HG02938 (cell line): ENCODE data around the gene PCBD2.
"Not testable (repeated sequence)": the region's sequence is repeated elsewhere in the genome, so short reads cannot be mapped to it uniquely, and the experiment has no call there.

ENCODE experiments used
- ATAC-seq: cut with Tn5 transposase; IDR thresholded peaks from one replicate; pipeline ENCODE4 v1.9.1; 2021; ENCODE audit warnings: mild to moderate bottlenecking, moderate library complexity; ENCODE audit not compliant: unreplicated experiment

PCBD2 gene

DNA sequence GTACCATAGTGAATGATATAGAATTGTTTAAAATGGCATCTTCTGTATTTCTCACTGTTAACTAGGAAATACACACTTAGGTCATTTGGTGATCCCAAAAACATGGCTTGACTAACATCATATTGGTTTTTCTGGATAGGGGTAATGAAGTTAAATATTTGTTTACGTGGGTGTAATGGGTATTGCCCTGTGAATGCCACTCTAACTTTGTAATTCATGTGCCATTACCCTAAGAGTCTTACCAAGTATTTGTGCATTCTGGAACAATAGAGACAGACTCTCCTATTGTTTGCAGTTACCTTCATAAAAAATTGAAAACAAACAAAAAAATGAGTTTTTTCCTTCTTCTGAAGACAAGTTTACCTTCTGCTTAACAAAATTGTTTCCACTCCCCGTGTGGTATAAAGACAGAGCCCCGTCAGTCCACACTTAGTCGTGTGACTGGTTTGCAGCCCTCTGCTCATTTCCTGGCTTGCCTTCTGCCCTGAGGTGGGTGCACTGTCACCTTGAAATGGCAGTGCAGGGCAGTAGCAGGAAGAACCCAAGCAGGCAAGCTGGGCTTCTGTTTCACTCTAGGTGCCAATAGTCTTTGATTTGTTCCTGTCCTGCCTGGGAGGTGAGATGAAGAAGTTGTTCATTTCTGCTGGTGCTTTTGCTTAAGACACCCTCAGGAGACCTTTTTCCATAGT is 53.1 kb downstream of the PCBD2 start:
- ATAC-seq = no peak

GRCh38 chr5:134958755-134959154 is 53.8 kb downstream of the PCBD2 start:
- no peak for ATAC-seq

GRCh38 chr5:134963098-134963497 is 58.2 kb downstream of the PCBD2 start:
- no peak for ATAC-seq

GRCh38 chr5:134964359-134965270 is 59.7 kb downstream of the PCBD2 start:
- ATAC-seq = no peak

DNA sequence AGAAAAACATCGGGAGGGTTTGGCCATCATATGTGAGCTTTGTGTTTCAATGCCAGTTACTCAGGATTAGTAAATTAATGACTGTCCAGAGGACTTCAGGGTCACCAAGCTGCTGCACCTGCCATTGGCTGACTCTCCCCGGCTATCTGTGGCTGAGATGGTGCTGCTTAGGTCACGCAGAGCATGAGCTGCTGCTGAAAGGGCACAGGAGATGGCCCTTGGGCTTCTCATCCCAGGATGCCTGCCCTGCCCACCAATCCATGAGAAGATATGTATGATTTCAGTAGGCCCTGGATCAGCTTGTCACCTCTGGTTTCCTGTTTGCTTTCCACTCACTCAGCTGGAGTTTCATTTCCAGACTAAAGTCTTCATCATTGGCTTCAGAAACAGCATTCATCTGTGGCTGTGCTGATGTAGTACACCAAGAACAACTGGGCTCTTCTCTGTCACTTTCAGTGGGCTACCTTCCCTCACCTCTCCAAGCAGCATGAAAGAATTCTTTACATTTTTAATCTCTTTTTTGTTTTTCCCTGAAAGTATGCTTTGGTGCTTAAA is 60.4 kb downstream of the PCBD2 start:
- ATAC-seq = no peak

DNA sequence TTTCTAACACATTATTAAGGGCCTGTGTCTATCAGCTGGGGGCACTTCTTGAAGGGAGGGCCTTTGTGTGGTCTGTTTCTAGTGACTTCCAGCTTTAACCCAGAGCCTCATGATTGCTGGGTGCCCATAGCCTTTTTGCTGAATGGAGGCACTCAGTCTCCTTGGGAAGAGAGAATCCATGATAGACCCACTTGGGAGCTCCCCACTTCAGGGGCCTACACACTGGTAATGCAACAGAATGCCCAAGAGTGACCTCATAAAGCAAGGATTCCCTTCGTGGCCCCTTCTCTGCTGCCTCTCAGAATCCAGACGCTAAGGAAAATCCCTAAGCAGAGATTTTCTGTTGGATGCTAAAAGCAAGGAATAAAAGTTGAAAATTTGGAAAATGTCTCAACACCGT is 62.7 kb downstream of the PCBD2 start, which contains the start of gene CATSPER3:
CATSPER3 (plus strand) TSS at position 301 of the 400 bp plus-strand sequence; CDS start at position 386, 85 bp downstream.
- no peak for ATAC-seq

- no peak for ATAC-seq
Observed at GRCh38 chr5:134968055-134968454, 63.1 kb downstream of the PCBD2 start.

DNA sequence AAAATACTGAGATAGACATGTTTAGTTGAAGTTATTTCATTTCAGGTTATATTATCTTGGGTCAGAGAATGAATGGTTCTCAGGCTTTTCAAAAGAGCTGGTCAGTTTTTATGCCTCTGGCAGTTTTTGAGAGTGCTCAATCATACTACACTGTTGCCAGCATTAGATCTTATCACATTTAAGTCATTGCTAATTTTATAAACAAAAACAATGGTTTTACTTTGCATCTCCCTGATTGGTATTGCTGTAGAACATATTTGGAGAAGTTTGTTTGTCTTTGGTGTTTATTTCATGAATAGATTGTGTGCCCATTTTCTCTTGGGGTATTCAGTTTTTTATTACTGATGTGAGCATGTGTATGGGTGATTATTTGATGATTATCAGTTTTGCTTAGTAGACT is 64.2 kb downstream of the PCBD2 start:
- ATAC-seq = no peak

GRCh38 chr5:134975078-134975715 is 70.3 kb downstream of the PCBD2 start:
- no peak for ATAC-seq

GRCh38 chr5:134975843-134976242 is 70.9 kb downstream of the PCBD2 start:
- no peak for ATAC-seq

DNA sequence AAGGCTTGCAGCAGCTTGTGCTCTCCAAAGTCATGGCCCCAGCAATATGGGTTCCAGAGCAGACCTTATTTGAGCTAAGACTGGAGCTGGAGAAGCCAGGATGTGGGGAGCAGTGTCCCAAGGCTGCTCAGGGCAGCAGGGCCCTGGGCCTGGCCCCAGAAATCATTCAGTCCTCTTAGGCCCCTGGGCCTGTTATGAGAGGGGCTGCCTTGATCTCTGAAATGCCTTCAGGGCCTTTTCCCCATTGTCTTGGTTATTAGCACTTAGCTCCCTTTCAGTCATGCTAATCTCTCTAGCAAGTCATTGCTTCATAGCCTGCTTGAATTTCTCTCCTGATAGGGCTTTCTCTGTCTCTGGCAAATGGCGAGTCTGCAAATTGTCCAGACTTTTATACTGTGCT is 71.9 kb downstream of the PCBD2 start:
- no peak for ATAC-seq

DNA sequence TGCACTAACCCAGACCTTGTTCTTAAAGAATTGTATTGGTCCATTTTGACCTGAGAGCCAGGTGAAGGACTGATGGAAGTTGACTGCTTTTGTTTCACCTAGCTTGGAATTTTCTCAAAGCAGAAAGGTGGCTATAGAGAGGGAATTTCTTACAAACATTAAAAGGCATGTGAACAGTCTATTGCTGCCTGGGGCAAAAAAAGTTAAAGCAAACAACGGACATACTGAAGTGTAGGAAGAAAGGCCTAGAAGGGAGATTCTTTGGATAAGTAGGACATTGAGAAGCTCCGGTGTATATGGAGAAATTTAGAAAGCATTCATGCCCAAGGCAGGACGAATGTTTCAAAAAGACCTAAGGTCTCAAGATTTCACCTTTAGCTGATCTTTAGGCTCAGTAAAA is 74.5 kb downstream of the PCBD2 start:
- no peak for ATAC-seq

DNA sequence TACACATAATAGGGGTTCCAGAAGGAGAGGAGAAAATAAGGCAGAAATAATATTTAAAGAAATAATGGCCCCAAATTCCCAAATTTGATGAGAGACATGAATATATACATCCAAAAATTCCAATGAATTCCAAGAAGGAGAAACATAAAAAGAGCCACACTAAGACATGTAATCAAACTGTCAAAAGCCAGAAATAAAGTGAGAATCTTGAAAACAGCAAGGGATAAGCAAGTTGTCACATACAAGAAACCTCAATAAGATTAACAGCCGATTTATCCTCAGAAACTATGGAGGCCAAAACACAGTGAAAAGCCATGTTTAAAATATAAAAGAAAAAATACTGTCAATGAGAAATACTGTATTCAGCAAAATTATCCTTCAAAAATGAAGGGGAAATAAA is 77.3 kb downstream of the PCBD2 start:
- no peak for ATAC-seq

GRCh38 chr5:134989266-134989830 is 84.4 kb downstream of the PCBD2 start:
- ATAC-seq = no peak

GRCh38 chr5:134990183-134990582 is 85.3 kb downstream of the PCBD2 start:
- not testable (repeated sequence) for ATAC-seq

- ATAC-seq = no peak
Observed at GRCh38 chr5:134992148-134992547, 87.2 kb downstream of the PCBD2 start.

GRCh38 chr5:134993161-134993560 is 88.2 kb downstream of the PCBD2 start:
- ATAC-seq = no peak

GRCh38 chr5:134994560-134995156 is 89.7 kb downstream of the PCBD2 start:
- no peak for ATAC-seq

DNA sequence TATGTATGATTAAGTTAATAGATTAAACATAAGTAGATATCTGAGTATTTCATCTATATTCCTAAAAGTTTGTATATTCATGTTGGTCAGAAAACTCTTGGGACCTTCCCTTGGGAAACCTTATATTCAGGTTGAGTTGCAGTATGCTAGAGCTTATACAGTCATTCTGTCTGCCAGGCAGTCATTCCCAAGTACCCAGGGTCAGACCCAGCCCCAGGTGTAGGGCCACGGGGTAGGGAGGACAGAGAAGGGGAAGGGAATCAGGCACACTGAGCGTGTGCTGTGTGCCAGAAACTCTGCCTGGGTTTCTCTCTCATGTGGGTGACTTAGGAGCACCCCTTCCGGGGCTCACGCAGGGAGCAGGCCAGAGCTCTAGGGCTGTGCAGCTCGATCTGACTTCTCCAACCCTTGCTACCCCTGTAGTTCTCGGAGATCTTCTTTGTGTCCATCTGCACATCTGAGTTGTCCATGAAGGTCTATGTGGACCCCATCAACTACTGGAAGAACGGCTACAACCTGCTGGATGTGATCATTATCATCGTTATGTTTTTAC is 91.0 kb downstream of the PCBD2 start:
- ATAC-seq = no peak

DNA sequence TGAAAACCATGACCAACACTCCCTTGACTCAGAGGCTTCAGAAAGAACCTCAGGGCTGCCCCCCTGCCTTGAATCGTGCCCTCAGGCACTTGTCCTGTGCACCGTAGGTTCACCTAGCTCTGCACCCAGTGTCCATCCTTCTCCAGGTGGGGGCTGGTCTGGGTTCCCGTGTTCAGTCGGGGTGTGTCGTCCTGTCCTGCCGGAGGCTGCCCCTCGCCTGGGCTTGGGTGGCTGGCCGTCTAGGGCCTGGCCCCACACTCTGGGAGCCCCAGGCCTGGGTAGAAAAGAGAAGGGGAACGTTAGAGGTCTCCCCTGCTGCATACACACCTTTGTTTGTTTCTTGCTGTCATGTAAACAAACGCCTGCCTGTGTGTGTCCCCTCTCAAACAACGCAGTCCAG is 92.1 kb downstream of the PCBD2 start:
- ATAC-seq = no peak
